GM21360 (cell line): ENCODE data around the gene WDR81.
"Not testable (repeated sequence)": the region's sequence is repeated elsewhere in the genome, so short reads cannot be mapped to it uniquely, and the experiment has no call there.

Experiments used
- ATAC-seq: cut with Tn5 transposase; IDR thresholded peaks from one replicate; pipeline ENCODE4 v1.9.1; 2021; ENCODE audit warnings: mild to moderate bottlenecking, moderate library complexity; ENCODE audit not compliant: unreplicated experiment

The WDR81 gene

DNA sequence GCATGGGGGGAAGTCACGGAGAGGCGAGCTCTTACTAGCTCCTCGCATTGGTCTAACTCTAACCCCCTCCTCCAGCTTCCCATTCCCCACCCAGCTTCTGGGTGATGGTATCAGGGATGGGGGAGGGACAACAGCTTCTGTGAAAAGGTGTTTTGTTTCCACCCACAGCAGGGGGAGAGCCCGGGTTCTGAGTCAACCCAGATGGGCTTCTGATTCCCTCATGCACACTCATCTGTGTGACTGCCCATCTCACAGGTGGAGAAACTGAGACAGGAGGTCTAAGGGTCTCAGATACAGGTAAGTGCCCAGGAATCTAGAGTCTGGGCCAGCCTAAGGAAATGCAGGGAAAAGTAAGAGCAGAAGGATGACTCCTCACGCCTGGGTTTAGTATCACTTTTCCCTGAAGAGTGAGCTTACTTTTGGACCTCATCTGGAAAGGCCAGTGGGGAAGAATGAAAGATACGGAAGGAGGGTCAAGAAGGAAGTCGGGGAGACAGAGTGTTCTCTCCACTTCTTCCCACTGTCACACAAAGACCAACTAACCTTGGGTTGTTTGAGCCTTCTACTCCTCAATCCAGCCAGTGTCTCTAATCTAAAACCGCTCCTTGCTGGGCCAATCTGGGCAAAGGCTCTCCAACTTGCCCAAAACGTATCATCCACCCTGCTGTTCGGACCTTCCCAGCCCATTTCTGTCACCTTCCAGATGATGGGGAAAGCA lies 11.2 kb upstream of the WDR81 start:
- no peak for ATAC-seq

DNA sequence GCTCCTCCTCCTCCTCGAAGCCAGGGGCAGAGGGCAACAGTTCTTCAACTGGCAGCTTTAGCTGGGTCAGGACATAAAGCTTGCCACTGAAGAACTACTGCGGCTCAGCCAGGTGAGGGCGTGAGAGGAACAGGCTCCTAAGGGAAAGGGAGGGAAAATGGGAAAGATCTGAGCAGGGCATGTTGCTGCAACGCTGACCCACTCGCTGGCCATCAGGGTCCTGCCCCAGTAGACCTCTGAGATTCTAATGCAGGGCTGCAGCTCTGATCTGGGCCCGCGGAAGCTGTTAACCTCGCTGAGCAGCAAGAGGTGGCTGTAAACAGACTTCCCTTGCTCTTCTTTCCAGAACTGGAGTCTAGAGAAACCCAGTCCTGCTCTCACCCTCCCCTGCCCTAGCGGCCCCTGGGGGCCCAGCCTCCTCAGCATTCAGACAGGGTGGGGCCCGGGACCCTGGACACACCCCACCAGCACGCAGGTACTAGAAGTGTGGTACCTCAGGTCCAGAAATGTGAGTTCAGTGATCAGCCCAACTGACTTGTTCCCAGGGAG lies 10.6 kb upstream of the WDR81 start:
- no peak for ATAC-seq

DNA sequence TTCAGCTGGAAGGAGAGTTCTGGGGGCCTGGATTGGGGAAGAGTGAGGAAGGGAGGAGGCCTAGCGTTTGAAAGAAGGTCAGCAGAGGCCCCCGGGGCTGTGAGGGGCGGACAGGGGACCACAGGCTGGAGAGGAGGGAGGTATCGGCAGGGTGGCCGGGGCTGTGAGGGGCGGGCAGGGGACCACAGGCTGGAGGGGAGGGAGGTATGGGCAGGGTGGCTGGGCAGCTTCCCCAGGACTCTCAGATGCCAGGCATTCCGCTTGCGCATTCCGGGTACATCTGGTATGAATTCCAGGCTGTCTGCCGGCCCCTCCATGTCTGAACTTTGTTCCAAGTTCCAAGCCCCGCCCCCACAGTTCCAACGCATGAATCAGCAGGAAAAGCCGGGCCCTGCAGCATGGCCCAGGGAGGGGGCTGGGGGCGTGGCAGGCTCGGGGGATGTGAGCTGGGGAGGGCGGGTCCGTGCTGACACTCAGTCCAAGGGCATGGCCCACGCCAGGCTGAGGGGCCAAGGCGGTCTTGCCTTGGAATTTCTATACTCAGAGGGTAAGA lies 10.0 kb upstream of the WDR81 start:
- no peak for ATAC-seq

DNA sequence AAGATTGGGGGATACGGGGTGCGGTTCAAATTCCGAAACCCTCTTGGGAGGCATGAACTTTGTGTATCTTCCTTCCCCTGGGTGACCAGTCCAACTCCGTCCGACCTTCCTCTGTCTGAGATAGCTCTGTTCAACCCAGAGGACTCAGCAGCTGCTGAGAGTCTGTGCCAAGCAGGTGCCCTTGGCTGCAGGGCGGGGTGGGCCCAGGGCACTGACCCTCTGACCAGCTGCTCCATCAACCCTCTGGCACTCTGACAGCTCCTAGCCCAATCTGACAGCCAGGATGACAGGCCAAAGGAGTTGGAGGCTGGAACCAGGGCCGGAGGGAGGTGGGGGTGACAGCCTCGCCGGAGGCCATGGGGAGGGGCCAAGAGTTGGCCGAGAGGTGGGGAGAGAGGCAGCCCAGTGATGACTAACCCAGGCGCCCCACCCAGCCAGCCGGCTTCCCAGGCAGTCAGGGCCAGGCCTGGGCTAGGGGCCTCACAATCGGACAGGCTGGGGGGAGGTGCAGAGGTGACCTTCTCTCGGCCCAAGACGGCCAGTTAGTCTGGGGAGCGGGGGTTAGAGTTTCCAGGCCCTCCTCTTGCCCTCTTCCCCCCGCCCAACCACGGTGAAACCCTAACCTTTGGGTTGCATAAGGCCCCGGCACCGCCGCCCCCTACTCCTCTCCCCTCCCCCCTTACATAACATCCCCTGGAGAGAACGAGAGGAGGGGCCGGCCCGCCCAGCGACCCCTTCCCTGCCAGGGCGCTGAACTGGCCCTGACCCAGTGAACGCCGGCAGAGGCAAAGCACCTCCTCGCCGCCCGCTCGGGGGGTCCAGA lies 9.3 kb upstream of the WDR81 start:
- no peak for ATAC-seq

DNA sequence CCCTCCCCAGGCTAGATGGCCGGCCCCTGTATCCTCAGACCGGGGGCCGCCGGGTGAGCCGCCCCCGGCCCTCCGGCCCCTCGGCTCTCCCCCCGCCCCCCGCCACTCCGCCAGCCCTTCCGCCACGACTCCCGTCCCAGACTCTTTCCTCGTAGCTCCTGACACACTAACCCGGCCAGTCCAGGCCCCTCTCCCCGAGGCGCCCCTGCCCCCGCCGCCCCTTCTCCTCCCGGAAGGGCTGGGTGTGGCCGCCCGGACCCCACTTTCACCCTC lies 8.8 kb upstream of the WDR81 start:
- ATAC-seq: no peak

DNA sequence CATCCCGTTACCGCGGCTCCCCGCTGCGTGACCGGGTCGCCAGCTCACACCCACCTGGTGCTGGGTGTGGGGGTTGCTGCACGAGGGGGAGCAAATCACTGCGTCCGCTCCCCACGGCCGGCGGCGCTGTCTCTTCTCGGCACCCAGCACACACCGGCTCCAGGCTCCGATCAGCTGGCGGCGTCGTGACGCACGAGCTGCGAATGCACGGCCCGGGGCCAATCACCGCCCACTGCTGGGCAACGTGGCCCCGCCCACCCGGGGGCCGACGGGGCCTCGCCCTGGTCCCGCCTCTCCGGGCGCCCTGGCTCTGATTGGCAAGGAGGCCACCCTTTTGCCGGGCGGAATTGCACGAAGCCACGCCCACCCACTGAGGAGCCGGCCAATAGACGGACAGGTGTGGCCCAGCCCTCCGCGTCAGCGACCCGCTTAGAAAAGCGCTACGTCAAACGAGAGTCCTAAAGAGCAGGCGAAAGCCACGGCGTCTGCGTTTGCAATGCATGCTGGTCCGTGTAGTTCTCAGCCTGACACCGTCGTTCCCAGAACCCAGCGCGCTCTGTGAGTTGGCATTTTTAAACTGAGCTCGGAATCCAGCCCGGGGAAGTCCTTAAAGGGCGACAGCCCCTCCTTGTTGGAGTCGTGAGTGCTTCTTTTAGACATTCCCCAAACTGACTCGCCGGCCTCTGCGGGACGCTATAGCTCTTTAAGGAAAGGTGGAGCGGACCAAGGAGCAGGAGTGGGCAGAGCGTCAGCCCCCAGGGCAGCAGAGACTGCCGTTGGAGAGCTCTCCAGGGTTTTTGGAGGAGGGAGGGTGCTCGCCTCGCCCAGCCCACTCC lies 8.2 kb upstream of the WDR81 start:
- peak; percentile 67 for ATAC-seq

DNA sequence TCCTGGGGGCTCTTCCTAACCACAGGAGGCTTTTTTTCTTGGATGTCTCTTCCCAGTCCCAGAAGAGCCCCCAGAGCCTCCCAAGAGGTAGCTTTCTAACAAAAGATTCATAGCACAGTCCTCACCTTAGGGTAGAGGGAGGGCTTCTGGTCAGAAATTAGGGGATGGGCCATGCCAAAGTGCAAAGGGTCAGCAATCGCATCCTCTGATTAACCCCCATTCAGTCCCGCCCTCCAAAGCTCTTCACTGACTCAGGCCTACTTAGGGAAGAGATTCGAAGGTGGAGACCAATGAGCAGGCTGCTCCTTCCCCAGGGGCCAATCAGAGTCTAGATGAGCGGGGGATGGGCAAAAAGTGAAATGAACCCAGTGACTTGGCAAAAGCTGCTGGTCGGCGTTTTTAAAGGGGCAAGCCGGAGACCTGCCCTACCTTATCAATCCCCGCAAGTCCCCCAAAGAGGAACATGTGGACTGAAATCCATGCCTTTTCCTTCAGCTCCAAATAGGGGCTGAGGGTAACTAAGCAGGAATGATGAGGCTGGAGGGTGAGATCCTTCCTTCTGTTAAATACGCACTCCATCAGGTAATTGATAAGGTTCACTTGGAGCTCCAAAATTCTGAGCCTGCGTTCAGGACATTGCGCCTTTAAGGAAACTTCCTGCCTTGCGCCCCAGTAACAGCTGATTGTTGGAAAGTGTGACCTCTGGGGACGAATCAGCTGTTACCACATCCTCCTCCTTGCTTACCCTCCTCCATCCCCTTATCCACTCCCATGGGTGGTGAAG lies 7.4 kb upstream of the WDR81 start:
- ATAC-seq: peak; percentile 35

DNA sequence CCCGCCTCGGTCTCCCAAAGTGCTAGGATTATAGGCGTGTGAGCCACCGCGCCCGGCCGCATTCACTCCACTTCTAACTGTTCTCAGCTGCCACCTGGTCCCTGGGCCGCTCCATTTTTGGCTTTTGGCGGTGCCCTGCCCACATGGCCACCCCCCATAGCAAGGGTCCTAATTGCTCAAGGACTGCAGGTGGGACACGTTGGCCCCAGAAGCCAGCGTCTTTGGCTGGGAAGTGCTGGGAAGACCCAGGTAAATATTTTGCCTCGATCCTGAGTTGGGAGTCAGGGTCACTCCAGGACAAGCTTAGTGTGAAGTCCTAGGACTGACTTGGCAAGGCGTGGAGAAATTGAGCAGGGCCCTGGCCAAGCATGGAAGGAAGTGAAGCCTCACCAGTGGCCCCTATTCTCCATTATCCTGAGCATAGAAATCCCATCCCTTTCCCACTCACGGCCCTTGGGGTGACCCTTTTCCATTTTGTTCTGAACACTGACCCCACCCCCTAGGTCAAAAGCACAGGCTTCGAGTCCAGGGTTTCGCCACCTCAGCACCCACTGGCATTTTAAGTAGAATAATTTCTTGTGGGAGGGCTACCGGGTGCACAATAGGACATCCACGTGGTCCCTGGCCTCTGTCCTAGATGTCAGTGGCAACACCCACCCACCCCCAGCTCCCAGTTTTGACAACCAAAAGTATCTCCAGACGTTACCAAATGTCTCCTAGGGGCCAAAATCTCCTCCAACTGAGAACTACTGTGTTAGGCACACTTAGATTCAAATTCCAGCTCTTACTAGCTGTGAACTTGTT lies 5.9 kb upstream of the WDR81 start:
- ATAC-seq: no peak

DNA sequence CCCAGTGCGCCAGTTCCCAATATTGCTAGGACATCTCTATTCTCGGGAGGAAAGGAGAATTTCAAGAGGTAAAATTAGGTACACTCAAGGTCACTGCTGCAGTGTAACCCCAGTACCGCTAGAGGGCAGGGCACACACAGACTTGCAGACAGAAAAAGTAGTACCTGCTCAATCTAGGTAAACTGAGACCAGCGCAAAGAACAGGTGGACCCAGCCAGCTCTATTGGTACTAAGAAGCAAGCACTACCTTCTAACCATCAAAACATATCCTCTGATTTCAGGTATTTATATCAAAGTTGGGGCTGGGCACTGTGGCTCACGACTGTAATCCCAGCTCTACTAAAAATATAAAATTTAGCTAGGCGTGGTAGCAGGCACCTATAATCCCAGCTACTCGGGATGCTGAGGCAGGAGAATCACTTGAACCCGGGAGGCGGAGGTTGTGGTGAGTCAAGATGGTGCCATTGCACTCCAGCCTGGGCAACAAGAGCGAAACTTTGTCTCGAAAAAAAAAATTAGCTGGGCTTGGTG lies 3.6 kb upstream of the WDR81 start:
- no peak for ATAC-seq

DNA sequence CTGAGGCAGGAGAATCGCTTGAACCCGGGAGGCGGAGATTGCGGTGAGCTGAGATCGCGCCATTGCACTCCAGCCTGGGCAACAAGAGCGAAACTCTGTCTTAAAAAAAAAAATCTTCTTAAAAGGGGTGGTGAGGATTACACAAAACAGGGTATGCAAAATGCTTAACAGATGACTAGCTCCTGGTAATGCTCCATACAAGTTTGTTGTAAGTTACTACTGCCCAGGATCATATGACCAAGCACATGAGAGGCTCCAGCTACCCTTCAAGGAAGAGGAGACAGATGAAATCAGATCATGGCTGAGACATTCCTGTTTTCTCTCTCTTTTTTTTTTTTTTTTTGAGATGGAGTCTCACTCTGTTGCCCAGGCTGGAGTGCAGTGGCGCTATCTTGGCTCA lies 2.5 kb upstream of the WDR81 start:
- ATAC-seq: not testable (repeated sequence)

DNA sequence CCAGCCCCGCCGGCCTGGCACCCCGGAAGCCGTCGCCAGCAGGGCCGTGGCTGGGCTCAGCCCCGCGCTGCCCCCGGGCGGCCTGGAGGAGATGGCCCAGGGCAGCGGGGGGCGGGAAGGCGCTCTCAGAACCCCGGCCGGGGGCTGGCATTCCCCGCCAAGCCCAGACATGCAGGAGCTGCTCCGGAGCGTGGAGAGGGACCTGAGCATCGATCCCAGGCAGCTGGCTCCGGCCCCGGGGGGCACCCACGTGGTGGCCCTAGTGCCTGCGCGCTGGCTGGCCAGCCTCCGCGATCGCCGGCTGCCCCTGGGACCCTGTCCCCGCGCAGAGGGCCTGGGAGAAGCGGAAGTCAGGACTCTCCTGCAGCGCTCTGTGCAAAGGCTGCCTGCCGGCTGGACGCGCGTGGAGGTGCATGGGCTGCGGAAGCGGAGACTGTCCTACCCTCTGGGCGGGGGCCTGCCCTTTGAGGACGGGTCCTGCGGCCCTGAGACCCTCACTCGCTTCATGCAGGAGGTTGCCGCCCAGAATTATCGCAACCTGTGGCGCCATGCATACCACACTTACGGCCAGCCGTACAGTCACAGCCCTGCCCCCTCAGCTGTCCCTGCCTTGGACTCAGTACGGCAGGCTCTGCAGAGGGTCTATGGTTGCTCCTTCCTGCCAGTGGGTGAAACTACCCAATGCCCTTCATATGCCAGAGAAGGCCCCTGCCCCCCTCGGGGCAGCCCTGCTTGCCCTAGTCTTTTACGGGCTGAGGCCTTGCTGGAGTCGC lies 551 bp downstream of the WDR81 start:
- peak; percentile 17 for ATAC-seq

DNA sequence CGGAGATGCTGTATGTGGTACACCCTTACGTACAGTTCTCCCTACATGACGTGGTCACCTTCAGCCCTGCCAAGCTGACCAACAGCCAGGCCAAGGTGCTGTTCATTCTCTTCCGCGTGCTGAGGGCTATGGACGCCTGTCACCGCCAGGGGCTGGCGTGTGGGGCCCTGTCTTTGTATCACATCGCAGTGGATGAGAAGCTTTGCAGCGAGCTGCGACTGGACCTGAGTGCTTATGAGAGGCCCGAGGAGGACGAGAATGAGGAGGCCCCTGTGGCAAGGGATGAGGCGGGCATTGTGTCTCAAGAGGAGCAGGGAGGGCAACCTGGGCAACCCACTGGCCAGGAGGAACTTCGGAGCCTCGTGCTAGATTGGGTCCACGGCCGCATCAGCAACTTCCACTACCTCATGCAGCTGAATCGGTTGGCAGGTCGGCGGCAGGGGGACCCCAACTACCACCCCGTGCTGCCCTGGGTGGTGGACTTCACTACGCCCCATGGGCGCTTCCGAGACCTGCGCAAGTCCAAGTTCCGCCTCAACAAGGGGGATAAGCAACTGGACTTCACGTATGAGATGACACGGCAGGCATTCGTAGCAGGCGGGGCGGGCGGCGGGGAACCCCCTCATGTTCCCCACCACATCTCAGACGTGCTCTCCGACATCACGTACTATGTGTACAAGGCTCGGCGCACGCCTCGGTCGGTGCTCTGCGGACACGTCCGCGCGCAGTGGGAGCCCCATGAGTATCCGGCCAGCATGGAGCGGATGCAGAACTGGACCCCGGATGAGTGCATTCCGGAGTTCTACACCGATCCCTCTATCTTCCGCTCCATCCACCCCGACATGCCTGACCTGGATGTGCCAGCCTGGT lies 1.4 kb downstream of the WDR81 start:
- ATAC-seq: no peak

DNA sequence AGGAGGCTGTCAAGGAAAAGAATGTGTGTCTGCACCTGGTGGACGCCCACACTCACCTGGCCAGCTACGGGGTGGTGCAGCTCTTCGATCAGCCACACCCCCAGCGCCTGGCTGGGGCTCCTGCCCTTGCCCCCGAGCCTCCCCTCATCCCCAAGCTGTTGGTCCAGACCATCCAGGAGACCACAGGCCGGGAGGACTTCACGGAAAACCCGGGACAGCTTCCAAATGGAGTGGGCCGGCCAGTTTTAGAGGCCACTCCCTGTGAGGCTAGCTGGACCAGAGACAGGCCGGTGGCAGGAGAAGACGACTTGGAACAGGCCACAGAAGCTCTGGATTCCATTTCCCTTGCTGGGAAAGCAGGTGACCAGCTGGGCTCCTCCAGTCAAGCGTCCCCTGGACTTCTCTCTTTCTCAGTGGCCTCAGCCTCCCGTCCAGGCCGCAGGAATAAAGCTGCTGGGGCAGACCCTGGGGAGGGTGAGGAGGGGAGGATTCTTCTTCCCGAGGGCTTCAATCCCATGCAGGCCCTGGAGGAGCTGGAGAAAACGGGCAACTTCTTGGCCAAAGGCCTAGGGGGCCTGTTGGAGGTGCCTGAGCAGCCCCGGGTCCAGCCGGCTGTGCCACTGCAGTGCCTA lies 2.2 kb downstream of the WDR81 start:
- ATAC-seq: no peak

DNA sequence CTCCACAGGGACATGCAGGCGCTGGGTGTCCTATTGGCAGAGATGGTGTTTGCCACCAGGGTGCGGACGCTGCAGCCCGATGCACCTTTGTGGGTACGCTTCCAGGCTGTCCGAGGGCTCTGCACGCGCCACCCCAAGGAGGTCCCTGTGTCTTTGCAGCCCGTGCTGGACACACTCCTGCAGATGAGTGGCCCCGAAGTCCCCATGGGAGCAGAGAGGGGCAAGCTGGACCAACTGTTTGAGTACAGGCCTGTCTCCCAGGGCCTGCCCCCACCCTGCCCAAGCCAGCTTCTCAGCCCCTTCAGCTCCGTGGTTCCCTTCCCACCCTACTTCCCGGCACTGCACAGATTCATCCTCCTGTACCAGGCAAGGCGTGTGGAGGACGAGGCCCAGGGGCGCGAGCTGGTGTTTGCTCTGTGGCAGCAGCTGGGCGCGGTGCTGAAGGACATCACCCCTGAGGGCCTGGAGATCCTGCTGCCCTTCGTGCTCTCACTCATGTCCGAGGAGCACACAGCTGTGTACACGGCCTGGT lies 2.8 kb downstream of the WDR81 start:
- no peak for ATAC-seq

DNA sequence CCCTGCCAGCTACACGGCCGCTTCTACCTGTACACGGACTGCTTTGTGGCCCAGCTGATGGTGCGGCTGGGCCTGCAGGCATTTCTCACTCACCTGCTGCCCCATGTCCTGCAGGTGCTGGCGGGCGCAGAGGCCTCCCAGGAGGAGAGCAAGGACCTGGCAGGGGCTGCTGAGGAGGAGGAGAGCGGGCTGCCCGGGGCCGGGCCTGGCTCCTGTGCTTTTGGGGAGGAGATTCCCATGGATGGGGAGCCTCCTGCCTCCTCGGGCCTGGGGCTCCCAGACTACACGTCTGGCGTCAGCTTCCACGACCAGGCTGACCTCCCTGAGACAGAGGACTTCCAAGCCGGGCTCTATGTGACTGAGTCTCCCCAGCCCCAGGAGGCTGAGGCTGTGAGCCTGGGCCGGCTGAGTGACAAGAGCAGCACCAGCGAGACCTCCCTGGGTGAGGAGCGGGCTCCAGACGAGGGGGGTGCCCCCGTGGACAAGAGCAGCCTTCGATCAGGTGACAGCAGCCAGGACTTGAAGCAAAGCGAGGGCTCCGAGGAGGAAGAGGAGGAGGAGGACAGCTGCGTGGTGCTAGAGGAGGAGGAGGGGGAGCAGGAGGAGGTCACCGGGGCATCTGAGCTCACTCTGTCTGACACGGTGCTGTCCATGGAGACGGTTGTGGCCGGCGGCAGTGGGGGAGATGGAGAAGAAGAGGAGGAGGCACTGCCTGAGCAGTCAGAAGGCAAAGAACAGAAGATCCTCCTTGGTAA lies 3.5 kb downstream of the WDR81 start:
- no peak for ATAC-seq

DNA sequence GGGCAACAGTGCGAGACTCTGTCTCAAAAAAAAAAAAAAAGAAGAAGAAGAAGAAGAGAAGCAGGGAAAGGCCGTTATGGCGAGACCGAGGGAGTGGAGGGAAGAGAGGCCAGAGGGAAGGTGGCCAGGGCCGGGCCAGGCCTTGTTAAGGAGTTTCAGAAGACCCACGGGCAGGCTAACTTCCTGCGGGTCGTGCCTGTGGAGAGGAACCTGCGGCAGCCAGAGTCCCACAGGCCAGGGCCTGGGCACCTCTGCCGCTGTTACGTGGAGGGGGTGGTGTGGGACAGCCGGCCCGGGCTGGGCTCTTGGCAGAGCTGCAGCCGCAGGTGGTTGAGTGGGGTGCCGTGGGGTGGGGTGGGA lies 5.4 kb downstream of the WDR81 start:
- ATAC-seq: no peak
